Neural cell (in vitro differentiated cells): Measurements from ENCODE around the gene ASIC3. TPM values are rescaled to one million over a fixed set of nuclear protein-coding genes. Genes with fewer than 3 reads are reported as not detected.

Source experiments
- H2AFZ ChIP-seq: fragments of 200-600, 300-800 bp; sonication (generic), shearing (Covaris generic); 2 replicates; pipeline ENCODE4 v1.6.0; 2014; ENCODE audit warnings: low read depth, mild to moderate bottlenecking, antibody characterized with exemption, low read length, moderate library complexity
- H3F3A ChIP-seq: fragments of 200-600 bp; shearing (Covaris generic); 2 replicates; pipeline ENCODE4 v1.6.1; 2016; ENCODE audit warnings: mild to moderate bottlenecking, moderate library complexity, mixed read lengths, antibody characterized with exemption, low read length; ENCODE audit not compliant: insufficient read depth, poor library complexity, severe bottlenecking
- H3K27ac ChIP-seq: fragments of 200-600, 300-800 bp; sonication (generic), shearing (Covaris generic); 2 replicates; pipeline ENCODE4 v1.5.1; 2014; ENCODE audit warnings: mild to moderate bottlenecking, low read length, moderate library complexity
- H3K27me3 ChIP-seq: fragments of 300-800, 200-600 bp; sonication (generic), shearing (Covaris generic); 2 replicates; pipeline ENCODE4 v1.6.0; 2014; ENCODE audit warnings: mild to moderate bottlenecking, low read depth, low read length, moderate library complexity; ENCODE audit not compliant: insufficient read depth
- H3K36me3 ChIP-seq: fragments of 300-800, 200-600 bp; sonication (generic), shearing (Covaris generic); 2 replicates; pipeline ENCODE4 v1.5.1; 2014; ENCODE audit warnings: mild to moderate bottlenecking, antibody characterized with exemption, low read length, moderate library complexity; ENCODE audit not compliant: insufficient read depth
- H3K4me2 ChIP-seq: fragments of 300-800, 200-600 bp; sonication (generic), shearing (Covaris generic); 2 replicates; pipeline ENCODE4 v1.6.0; 2014; ENCODE audit warnings: mild to moderate bottlenecking, low read length
- H3K4me3 ChIP-seq: fragments of 300-800, 200-600 bp; sonication (generic), shearing (Covaris generic); 2 replicates; pipeline ENCODE4 v1.5.1; 2014; ENCODE audit warnings: mild to moderate bottlenecking, low read length, moderate library complexity
- H3K79me2 ChIP-seq: fragments of 200-600 bp; shearing (Covaris generic); replicated peaks from 2 replicates; pipeline ENCODE4 v1.6.0; 2014; ENCODE audit warnings: mild to moderate bottlenecking, low read length, moderate library complexity; ENCODE audit not compliant: insufficient read depth
- H3K9ac ChIP-seq: fragments of 300-800, 200-600 bp; sonication (generic), shearing (Covaris generic); 2 replicates; pipeline ENCODE4 v1.6.1; 2016; ENCODE audit warnings: mild to moderate bottlenecking, low read length, mixed read lengths
- H3K9me2 ChIP-seq: fragments of 200-600 bp; shearing (Covaris generic); 2 replicates; pipeline ENCODE4 v1.6.1; 2016; ENCODE audit warnings: mild to moderate bottlenecking, low read length, mixed read lengths; ENCODE audit not compliant: insufficient read depth
- H3K9me3 ChIP-seq: fragments of 200-600, 300-800 bp; sonication (generic), shearing (Covaris generic); 2 replicates; pipeline ENCODE4 v1.6.1; 2016; ENCODE audit warnings: mild to moderate bottlenecking, mixed run types, low read length, moderate library complexity, mixed read lengths
- H4K20me1 ChIP-seq: fragments of 200-600 bp; shearing (Covaris generic); 2 replicates; pipeline ENCODE4 v1.6.1; 2016; ENCODE audit warnings: mild to moderate bottlenecking, mixed run types; ENCODE audit not compliant: insufficient read depth
- CTCF ChIP-seq: fragments of 450-650 bp; IDR thresholded peaks from 2 replicates; pipeline ENCODE4 v1.5.1; 2014; ENCODE audit warnings: antibody characterized with exemption, mild to moderate bottlenecking, moderate library complexity; ENCODE audit not compliant: poor library complexity, severe bottlenecking
- EP300 ChIP-seq: fragments of 450-650 bp; conservative IDR thresholded peaks from 2 replicates; pipeline ENCODE4 v1.6.1; 2014; ENCODE audit warnings: antibody characterized with exemption, mild to moderate bottlenecking, moderate library complexity; ENCODE audit not compliant: poor library complexity, severe bottlenecking
- EZH2 ChIP-seq: fragments of 200-600, 300-800 bp; shearing (Covaris generic), sonication (generic); IDR thresholded peaks from 2 replicates; pipeline ENCODE4 v1.6.1; 2014; ENCODE audit warnings: antibody characterized with exemption, low read length, borderline replicate concordance, mild to moderate bottlenecking; ENCODE audit not compliant: insufficient read depth, poor library complexity, severe bottlenecking
- MXI1 ChIP-seq: fragments of 450-650 bp; conservative IDR thresholded peaks from 2 replicates; pipeline ENCODE4 v1.6.1; 2014; ENCODE audit warnings: antibody characterized with exemption, mild to moderate bottlenecking; ENCODE audit not compliant: poor library complexity, severe bottlenecking
- POLR2AphosphoS5 ChIP-seq: IDR thresholded peaks from 2 replicates; pipeline ENCODE4 v1.6.1; 2012
- RAD21 ChIP-seq: fragments of 450-650 bp; conservative IDR thresholded peaks from 2 replicates; pipeline ENCODE4 v1.6.1; 2014; ENCODE audit warnings: antibody characterized with exemption, mild to moderate bottlenecking, moderate library complexity
- REST ChIP-seq: IDR thresholded peaks from 2 replicates; pipeline ENCODE4 v1.6.1; 2012; ENCODE audit warnings: borderline replicate concordance
- SMC3 ChIP-seq: fragments of 450-650 bp; conservative IDR thresholded peaks from 2 replicates; pipeline ENCODE4 v1.6.1; 2014; ENCODE audit warnings: antibody characterized with exemption, mild to moderate bottlenecking, moderate library complexity; ENCODE audit not compliant: poor library complexity
- TAF1 ChIP-seq: IDR thresholded peaks from 2 replicates; pipeline ENCODE4 v1.6.1; 2012; ENCODE audit warnings: low read depth
- polyA plus RNA-seq: library from polyadenylated mRNA; depleted of rRNA; stranded (reverse); fragments of >200 nt; gene quantifications from 2 replicates; pipeline ENCODE4 v1.2.3, GENCODE V29; 2014

Gene ASIC3
- polyA plus RNA-seq, 1 donor from 2014 or later: 3.3 TPM

- no peaks in the 10 kb centered on the region for H3K36me3 ChIP-seq
- H3K9me3 ChIP-seq: no peaks in the 10 kb centered on the region
- no peaks in the 10 kb centered on the region for H3F3A ChIP-seq
- no peak overlapping the region for H3K4me3 ChIP-seq
- no peaks in the 10 kb centered on the region for H3K79me2 ChIP-seq
- no peaks in the 10 kb centered on the region for H4K20me1 ChIP-seq
- no peak overlapping the region for H3K9ac ChIP-seq
- H2AFZ ChIP-seq: no peak overlapping the region
- no peak for TF ChIP-seq MXI1
- TF ChIP-seq REST: no peak
- TF ChIP-seq EZH2: no peak
- no peak for TF ChIP-seq POLR2AphosphoS5
- TF ChIP-seq EP300: no peak
- TF ChIP-seq TAF1: no peak
- no peak for TF ChIP-seq CTCF
- no peak for TF ChIP-seq RAD21
- TF ChIP-seq SMC3: no peak
- H3K27ac ChIP-seq: no peak overlapping the region
- H3K27me3 ChIP-seq: peaks cover 5% of the 10 kb centered on the region
- no peak overlapping the region for H3K4me2 ChIP-seq
- H3K9me2 ChIP-seq: no peaks in the 10 kb centered on the region
Measured at GRCh38 chr7:151064993-151065392, 16.7 kb downstream of the ASIC3 start.

GRCh38 chr7:151065516-151065915 lies 17.2 kb downstream of the ASIC3 start:
- H3K36me3 ChIP-seq: no peaks in the 10 kb centered on the region
- peaks cover under 1% of the 10 kb centered on the region for H3K27me3 ChIP-seq
- no peak overlapping the region for H3K4me2 ChIP-seq
- H3K9me3 ChIP-seq: no peaks in the 10 kb centered on the region
- TF ChIP-seq SMC3 (no peak), REST (no peak), CTCF (no peak), EZH2 (no peak), TAF1 (no peak), RAD21 (no peak), EP300 (no peak), POLR2AphosphoS5 (no peak), MXI1 (no peak)
- H3K9me2 ChIP-seq: no peaks in the 10 kb centered on the region
- H3F3A ChIP-seq: no peaks in the 10 kb centered on the region
- H4K20me1 ChIP-seq: no peaks in the 10 kb centered on the region
- H3K9ac ChIP-seq: no peak overlapping the region
- H3K79me2 ChIP-seq: no peaks in the 10 kb centered on the region
- no peak overlapping the region for H3K4me3 ChIP-seq
- H2AFZ ChIP-seq: no peak overlapping the region
- H3K27ac ChIP-seq: no peak overlapping the region
